ENCODE measurements around the gene SPAG16.

DNA sequence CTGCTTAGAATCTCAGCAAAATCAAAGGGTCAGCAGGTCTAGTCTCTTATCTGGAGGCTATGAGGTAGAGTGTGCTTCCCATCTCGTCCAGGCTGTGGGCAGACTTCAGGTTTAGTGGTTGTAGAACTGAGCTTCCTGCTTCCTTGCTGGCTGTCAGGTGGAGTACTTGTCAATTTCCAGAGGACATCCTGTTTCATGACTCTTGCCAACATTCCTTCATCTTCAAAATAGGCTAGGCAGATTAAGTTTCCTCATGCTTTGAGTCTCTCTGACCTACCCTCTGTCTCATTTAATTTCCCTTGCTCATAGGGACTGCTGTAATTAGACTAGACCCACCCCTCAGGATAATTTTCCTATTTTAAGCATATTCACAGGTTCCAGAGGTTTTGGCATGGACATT lies 562.6 kb downstream of the SPAG16 start:
- TF ChIP-seq, protein P1, sequence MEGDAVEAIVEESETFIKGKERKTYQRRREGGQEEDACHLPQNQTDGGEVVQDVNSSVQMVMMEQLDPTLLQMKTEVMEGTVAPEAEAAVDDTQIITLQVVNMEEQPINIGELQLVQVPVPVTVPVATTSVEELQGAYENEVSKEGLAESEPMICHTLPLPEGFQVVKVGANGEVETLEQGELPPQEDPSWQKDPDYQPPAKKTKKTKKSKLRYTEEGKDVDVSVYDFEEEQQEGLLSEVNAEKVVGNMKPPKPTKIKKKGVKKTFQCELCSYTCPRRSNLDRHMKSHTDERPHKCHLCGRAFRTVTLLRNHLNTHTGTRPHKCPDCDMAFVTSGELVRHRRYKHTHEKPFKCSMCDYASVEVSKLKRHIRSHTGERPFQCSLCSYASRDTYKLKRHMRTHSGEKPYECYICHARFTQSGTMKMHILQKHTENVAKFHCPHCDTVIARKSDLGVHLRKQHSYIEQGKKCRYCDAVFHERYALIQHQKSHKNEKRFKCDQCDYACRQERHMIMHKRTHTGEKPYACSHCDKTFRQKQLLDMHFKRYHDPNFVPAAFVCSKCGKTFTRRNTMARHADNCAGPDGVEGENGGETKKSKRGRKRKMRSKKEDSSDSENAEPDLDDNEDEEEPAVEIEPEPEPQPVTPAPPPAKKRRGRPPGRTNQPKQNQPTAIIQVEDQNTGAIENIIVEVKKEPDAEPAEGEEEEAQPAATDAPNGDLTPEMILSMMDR (IDR thresholded peaks at IDR 0.05), result no peak
- no peak for TF ChIP-seq POLR2AphosphoS5 (IDR thresholded peaks at IDR 0.05)

Measured in prostate gland (tissue), 2 donors.